Immature natural killer cell (primary cell): Measurements from ENCODE around the gene LRRK1. TPM values are rescaled to one million over a fixed set of nuclear protein-coding genes. Genes with fewer than 3 reads are reported as not detected.

Experiments
- DNase-seq, 3 donors: peaks; one replicate each; pipeline ENCODE4 v3.0.0; 2022; ENCODE audit warnings: mixed read lengths in 1 of 3
- H3K27ac Mint-ChIP-seq, 6 donors: one replicate each; pipeline ENCODE4 v1.8.0; 2020; ENCODE audit warnings: mixed read lengths in 6 of 6, mild to moderate bottlenecking in 5 of 6, inconsistent platforms in 4 of 6, moderate library complexity in 3 of 6
- H3K27me3 Mint-ChIP-seq, 3 donors: one replicate each; pipeline ENCODE4 v1.8.0; 2020 to 2021; ENCODE audit warnings: low read depth in 3 of 3, mild to moderate bottlenecking in 3 of 3, mixed read lengths in 3 of 3, moderate library complexity in 3 of 3, inconsistent platforms in 1 of 3
- H3K36me3 Mint-ChIP-seq, 3 donors: one replicate each; pipeline ENCODE4 v1.8.0; 2020; ENCODE audit warnings: mixed read lengths in 3 of 3, inconsistent platforms in 2 of 3, mild to moderate bottlenecking in 2 of 3
- H3K4me1 Mint-ChIP-seq, 2 donors: one replicate each; pipeline ENCODE4 v1.8.0; 2020; ENCODE audit warnings: inconsistent platforms in 2 of 2, mild to moderate bottlenecking in 2 of 2, mixed read lengths in 2 of 2, moderate library complexity in 1 of 2
- H3K4me3 Mint-ChIP-seq, 5 donors: one replicate each; pipeline ENCODE4 v1.8.0; 2020; ENCODE audit warnings: mild to moderate bottlenecking in 5 of 5, mixed read lengths in 5 of 5, inconsistent platforms in 3 of 5, moderate library complexity in 3 of 5
- H3K9me3 Mint-ChIP-seq, 6 donors: one replicate each; pipeline ENCODE4 v1.8.0; 2020; ENCODE audit warnings: mild to moderate bottlenecking in 6 of 6, mixed read lengths in 6 of 6, inconsistent platforms in 4 of 6, moderate library complexity in 3 of 6
- polyA plus RNA-seq, 3 donors: library from polyadenylated mRNA; unstranded; fragments of 300-500 nt; fragmentation: Illumina TruSeq; gene quantifications; one replicate each; pipeline ENCODE4 v1.2.3, GENCODE V29; 2021

LRRK1 gene
- polyA plus RNA-seq, 3 donors from 2014 or later: 0.02 TPM; not detected in 2

GRCh38 chr15:100881573-100882336 lies 37.4 kb upstream of the LRRK1 start:
- Mint-ChIP-seq H3K4me1 (peaks cover 0 to 5% of the 10 kb centered on the region in 2 donors), H3K4me3 (peak overlapping the region in 1 of 5 donors; percentile 10), H3K9me3 (no peaks in the 10 kb centered on the region), H3K27me3 (peaks cover 3 to 21% (median 21%) of the 10 kb centered on the region in 3 donors), H3K27ac (no peak overlapping the region), H3K36me3 (no peaks in the 10 kb centered on the region)
- DNase-seq: no peak

DNA sequence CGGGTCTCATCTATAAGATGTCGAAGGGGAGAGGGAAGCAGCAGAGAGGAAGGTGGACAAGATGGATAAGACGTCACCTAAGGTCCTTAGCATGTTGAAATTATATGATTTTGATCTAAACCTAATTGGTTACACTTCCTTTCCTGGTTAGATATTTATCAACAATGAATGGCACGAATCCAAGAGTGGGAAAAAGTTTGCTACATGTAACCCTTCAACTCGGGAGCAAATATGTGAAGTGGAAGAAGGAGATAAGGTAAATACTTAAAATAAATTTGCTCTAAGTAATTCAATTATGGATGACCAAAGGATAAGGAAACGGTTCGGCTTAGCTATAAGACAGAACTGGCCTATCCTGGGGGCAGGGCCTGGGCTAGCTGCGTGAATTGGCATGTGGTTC lies 34.0 kb upstream of the LRRK1 start:
- Mint-ChIP-seq H3K36me3 (no peaks in the 10 kb centered on the region), H3K27ac (no peak overlapping the region), H3K9me3 (no peaks in the 10 kb centered on the region), H3K4me3 (no peak overlapping the region), H3K27me3 (peaks cover 2 to 25% (median 22%) of the 10 kb centered on the region in 3 donors), H3K4me1 (peaks cover 0 to 4% of the 10 kb centered on the region in 2 donors)
- no peak for DNase-seq

- H3K27ac Mint-ChIP-seq: no peak overlapping the region
- no peaks in the 10 kb centered on the region for H3K36me3 Mint-ChIP-seq
- H3K27me3 Mint-ChIP-seq: peaks cover 0 to 29% (median 19%) of the 10 kb centered on the region in 3 donors
Observed at GRCh38 chr15:100885811-100886210, 33.3 kb upstream of the LRRK1 start.

DNA sequence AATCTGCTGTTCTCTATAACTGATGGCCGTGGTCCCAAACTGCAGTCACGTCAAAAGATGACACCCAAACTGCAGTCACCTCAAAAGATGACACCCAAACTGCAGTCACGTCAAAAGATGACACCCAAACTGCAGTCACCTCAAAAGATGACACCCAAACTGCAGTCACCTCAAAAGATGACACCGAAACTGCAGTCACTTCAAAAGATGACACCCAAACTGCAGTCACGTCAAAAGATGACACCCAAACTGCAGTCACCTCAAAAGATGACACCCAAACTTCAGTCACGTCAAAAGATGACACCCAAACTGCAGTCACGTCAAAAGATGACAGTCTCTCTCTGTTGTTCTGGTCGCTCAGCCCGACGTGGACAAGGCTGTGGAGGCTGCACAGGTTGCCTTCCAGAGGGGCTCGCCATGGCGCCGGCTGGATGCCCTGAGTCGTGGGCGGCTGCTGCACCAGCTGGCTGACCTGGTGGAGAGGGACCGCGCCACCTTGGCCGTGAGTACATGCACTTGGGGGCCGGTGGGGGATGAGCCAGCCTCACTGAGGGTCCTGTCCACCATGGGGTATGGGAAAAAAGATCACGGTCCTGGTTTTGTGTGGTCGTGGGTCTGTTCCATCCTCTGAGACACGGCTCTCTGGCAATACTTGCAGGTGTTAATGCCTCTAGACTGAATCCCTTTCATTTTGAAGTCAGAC lies 31.8 kb upstream of the LRRK1 start:
- no peaks in the 10 kb centered on the region for H3K9me3 Mint-ChIP-seq
- DNase-seq: no peak
- H3K27me3 Mint-ChIP-seq: peaks cover 0 to 33% (median 17%) of the 10 kb centered on the region in 3 donors
- H3K36me3 Mint-ChIP-seq: no peaks in the 10 kb centered on the region
- no peak overlapping the region for H3K4me3 Mint-ChIP-seq
- no peak overlapping the region for H3K27ac Mint-ChIP-seq
- no peaks in the 10 kb centered on the region for H3K4me1 Mint-ChIP-seq

More at GRCh38 chr15:100885811-100886210, 33.3 kb upstream of the LRRK1 start:
- no peak for DNase-seq
- Mint-ChIP-seq H3K4me1 (peaks cover 0 to 1% of the 10 kb centered on the region in 2 donors), H3K4me3 (no peak overlapping the region), H3K9me3 (no peaks in the 10 kb centered on the region)

DNA sequence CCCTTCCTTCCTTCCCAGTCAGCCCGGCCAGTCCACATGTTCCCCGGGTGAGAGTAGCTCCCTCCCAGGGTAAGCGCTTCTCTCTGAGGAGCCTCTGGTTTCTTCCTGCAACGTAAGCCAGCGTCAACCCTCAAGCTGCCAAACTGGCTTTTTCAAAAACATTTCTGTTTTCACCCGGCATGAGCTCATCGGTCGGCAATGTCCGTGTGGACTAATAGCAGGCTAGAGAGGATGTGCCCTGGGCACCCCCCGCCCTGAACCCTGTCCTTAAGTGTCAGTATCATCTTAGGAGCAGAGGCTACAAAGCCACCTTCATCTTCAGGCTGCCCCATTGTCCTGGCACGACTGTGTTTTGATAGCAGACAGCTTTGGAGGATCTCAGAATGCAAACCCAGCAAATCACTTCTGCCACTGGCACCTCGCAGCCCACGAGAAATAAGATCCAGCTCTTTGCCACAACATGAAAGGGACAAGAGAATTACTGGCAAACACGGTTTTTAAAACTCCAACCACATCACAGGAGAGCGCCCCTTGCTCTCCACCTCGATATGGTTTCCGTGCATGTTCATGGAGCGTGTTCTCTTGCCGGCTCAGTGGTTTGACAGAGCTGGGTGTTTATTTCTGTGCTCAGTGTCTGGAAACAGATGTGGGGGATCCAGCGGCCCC lies 29.6 kb upstream of the LRRK1 start:
- Mint-ChIP-seq H3K27me3 (peaks cover 0 to 25% (median 14%) of the 10 kb centered on the region in 3 donors), H3K27ac (no peak overlapping the region), H3K4me1 (no peaks in the 10 kb centered on the region), H3K36me3 (no peaks in the 10 kb centered on the region), H3K4me3 (no peak overlapping the region), H3K9me3 (no peaks in the 10 kb centered on the region)
- DNase-seq: no peak

- DNase-seq: no peak
- H3K36me3 Mint-ChIP-seq: no peaks in the 10 kb centered on the region
- no peaks in the 10 kb centered on the region for H3K4me1 Mint-ChIP-seq
- H3K27ac Mint-ChIP-seq: no peak overlapping the region
- no peak overlapping the region for H3K4me3 Mint-ChIP-seq
- H3K9me3 Mint-ChIP-seq: no peaks in the 10 kb centered on the region
- H3K27me3 Mint-ChIP-seq: peaks cover 0 to 22% (median 11%) of the 10 kb centered on the region in 3 donors
Observed at GRCh38 chr15:100890051-100890720, 29.0 kb upstream of the LRRK1 start.

- Mint-ChIP-seq H3K36me3 (no peaks in the 10 kb centered on the region), H3K4me1 (no peaks in the 10 kb centered on the region), H3K27ac (no peak overlapping the region), H3K27me3 (peaks cover 0 to 22% (median 12%) of the 10 kb centered on the region in 3 donors), H3K9me3 (no peaks in the 10 kb centered on the region), H3K4me3 (no peak overlapping the region)
- no peak for DNase-seq
Observed at GRCh38 chr15:100890850-100891249, 28.3 kb upstream of the LRRK1 start.

DNA sequence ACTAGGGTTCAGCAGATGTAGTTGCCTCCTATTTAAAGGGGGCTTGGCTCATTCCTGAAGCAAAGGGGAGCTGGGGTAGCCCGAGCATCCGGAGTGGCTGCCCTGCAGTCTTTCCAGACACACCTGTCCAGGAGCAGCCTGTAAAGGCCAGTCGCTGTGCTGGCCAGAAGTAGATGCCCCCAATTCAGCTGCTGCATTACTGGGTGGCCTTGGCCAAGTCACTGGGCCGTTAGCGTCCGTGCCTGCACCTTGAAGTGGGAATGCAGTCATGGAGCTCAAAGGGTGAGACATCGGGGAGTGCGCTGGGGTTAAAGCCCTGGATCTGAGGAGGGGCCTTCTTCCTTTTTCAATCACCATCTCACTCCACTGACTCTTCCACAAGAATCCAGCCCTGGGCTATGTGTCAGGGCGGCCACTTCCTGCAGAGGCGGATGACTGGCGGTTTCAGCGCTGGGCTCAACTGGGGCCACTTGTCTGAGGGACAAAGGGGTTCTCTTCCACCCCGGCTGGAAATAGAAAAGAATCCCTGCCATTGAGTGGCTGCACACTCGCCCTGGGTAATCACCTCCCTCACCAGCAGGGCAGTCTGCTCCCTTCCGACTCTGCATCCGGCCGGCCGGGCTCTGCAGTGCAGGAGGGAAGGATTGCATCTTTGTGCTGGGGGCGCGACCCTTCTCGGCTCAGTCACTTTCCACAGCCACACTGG lies 27.7 kb upstream of the LRRK1 start:
- no peak for DNase-seq
- H3K27me3 Mint-ChIP-seq: peaks cover 0 to 22% (median 10%) of the 10 kb centered on the region in 3 donors
- H3K4me1 Mint-ChIP-seq: no peaks in the 10 kb centered on the region

DNA sequence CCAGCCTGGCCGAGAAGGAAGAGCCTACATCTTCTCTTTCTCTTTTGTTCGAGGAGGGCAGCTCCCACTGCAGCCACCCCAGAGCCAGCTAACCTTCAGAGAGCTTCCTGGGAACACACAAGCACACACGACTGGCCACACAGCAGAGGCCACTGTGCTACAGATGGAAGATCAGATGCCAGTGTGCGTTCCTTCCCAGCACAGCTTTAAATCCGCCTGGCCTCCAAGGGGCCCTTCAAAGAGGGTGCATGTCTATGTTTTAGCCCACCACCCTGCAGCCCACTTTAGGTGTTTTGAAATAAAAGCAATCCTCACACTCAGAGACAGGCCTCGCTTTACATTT lies 27.2 kb upstream of the LRRK1 start:
- peaks cover 0 to 22% (median 10%) of the 10 kb centered on the region in 3 donors for H3K27me3 Mint-ChIP-seq
- H3K4me3 Mint-ChIP-seq: no peak overlapping the region
- no peaks in the 10 kb centered on the region for H3K36me3 Mint-ChIP-seq
- no peak for DNase-seq
- no peaks in the 10 kb centered on the region for H3K9me3 Mint-ChIP-seq
- H3K27ac Mint-ChIP-seq: no peak overlapping the region
- H3K4me1 Mint-ChIP-seq: no peaks in the 10 kb centered on the region

More for the DNA sequence above, 27.7 kb upstream of the LRRK1 start:
- Mint-ChIP-seq H3K36me3 (no peaks in the 10 kb centered on the region), H3K27ac (no peak overlapping the region), H3K9me3 (no peaks in the 10 kb centered on the region), H3K4me3 (no peak overlapping the region)

DNA sequence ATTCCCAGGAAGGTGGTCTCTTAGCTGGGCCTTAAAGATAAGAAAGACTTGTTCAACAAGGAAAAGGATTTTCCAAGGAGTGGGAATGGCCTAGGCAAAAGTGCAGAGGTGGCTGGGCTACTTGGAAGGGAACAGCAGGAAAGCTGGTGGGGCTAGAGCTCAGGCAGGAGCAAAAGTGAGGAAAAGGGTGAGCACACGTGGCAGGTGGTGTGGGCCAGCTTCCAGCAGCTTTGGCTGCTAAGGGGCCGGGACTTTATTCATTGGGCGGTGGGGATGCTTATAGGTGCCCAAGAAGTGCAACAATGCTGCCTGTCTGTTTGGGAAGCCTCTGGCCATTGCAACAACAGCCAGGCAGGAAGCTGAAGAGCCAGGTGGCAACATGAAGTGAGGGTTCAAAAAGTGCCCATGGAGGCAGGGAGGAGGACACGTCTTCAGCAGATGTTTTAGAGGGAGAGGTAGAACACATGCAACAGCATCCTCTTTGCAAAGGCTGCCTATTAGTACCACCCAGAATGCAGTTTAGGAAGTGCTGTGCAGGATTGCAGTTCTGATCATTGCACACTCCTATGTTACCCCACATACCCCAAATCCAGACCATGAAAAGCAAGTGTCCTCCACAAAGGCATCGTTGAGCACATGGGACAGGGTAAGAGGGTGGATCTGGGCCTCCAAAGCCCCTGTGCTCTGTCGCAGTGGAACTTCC lies 25.7 kb upstream of the LRRK1 start:
- H3K4me3 Mint-ChIP-seq: no peak overlapping the region
- DNase-seq: no peak
- no peaks in the 10 kb centered on the region for H3K36me3 Mint-ChIP-seq
- H3K4me1 Mint-ChIP-seq: no peaks in the 10 kb centered on the region
- H3K9me3 Mint-ChIP-seq: no peaks in the 10 kb centered on the region
- peaks cover 0 to 20% (median 10%) of the 10 kb centered on the region in 3 donors for H3K27me3 Mint-ChIP-seq
- H3K27ac Mint-ChIP-seq: no peak overlapping the region

DNA sequence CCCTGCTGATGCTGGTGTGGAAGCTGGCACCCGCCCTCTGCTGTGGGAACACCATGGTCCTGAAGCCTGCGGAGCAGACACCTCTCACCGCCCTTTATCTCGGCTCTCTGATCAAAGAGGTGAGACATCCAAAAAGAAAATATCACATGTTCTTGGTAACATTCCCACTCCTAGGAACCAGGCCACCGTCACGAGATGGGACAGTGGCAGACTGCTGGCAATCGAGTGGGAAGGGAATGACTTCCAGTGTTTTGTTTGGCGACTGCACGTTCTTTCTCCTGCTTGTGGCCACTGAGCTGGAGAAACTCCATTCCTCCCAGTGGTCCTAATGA lies 25.2 kb upstream of the LRRK1 start:
- Mint-ChIP-seq H3K27ac (no peak overlapping the region), H3K36me3 (no peaks in the 10 kb centered on the region), H3K4me3 (no peak overlapping the region), H3K9me3 (no peaks in the 10 kb centered on the region), H3K4me1 (no peaks in the 10 kb centered on the region), H3K27me3 (peaks cover 0 to 17% (median 10%) of the 10 kb centered on the region in 3 donors)
- no peak for DNase-seq

- Mint-ChIP-seq H3K27ac (no peak overlapping the region), H3K27me3 (peaks cover 0 to 7% (median 7%) of the 10 kb centered on the region in 3 donors), H3K36me3 (no peaks in the 10 kb centered on the region), H3K9me3 (no peaks in the 10 kb centered on the region), H3K4me3 (no peak overlapping the region), H3K4me1 (no peaks in the 10 kb centered on the region)
- DNase-seq: no peak
Observed at GRCh38 chr15:100895721-100896120, 23.4 kb upstream of the LRRK1 start.
